GM23338 (cell line): Measurements from ENCODE around the gene VN1R5. TPM values are rescaled to one million over a fixed set of nuclear protein-coding genes. Genes with fewer than 3 reads are reported as not detected.

Experiments used
- ATAC-seq: fragments of 200-7000 bp; cut with Tn5 transposase; 3 replicates; pipeline ENCODE4 v1.9.1; 2020
- DNase-seq: peaks from one replicate; pipeline ENCODE4 v3.0.0-alpha.2; 2015; ENCODE audit warnings: low spot score
- H2AFZ ChIP-seq: fragments of 200-600 bp; sonication (generic); 2 replicates; pipeline ENCODE4 v1.8.0; 2016; ENCODE audit warnings: antibody characterized with exemption, mild to moderate bottlenecking, moderate library complexity
- H3F3A ChIP-seq: fragments of 200-600 bp; sonication (generic); replicated peaks from 2 replicates; pipeline ENCODE4 v1.8.0; 2017; ENCODE audit warnings: antibody characterized with exemption, mixed run types, low read depth
- H3K27ac ChIP-seq: fragments of 200-600 bp; sonication (generic); 2 replicates; pipeline ENCODE4 v1.6.1; 2016; ENCODE audit warnings: low read depth
- H3K27me3 ChIP-seq: fragments of 200-600 bp; sonication (generic); 2 replicates; pipeline ENCODE4 v1.8.0; 2016; ENCODE audit warnings: mild to moderate bottlenecking, mixed run types, moderate library complexity; ENCODE audit not compliant: insufficient read depth
- H3K36me3 ChIP-seq: fragments of 200-600 bp; sonication (generic); 2 replicates; pipeline ENCODE4 v1.8.0; 2016; ENCODE audit warnings: mild to moderate bottlenecking; ENCODE audit not compliant: insufficient read depth
- H3K4me1 ChIP-seq: fragments of 200-600 bp; sonication (generic); 2 replicates; pipeline ENCODE4 v1.8.0; 2016; ENCODE audit warnings: mild to moderate bottlenecking, moderate library complexity; ENCODE audit not compliant: insufficient read depth
- H3K4me2 ChIP-seq: fragments of 200-600 bp; sonication (generic); 2 replicates; pipeline ENCODE4 v1.7.1; 2017; ENCODE audit warnings: mixed run types
- H3K4me3 ChIP-seq: fragments of 200-600 bp; sonication (generic); 2 replicates; pipeline ENCODE4 v1.6.1; 2016; ENCODE audit warnings: mixed run types
- H3K79me2 ChIP-seq: fragments of 200-600 bp; sonication (generic); replicated peaks from 2 replicates; pipeline ENCODE4 v1.8.0; 2017; ENCODE audit warnings: mild to moderate bottlenecking; ENCODE audit not compliant: insufficient read depth
- H3K9me2 ChIP-seq: fragments of 200-600 bp; sonication (generic); 2 replicates; pipeline ENCODE4 v1.8.0; 2017; ENCODE audit not compliant: insufficient read depth
- H4K20me1 ChIP-seq: fragments of 200-600 bp; sonication (generic); replicated peaks from 2 replicates; pipeline ENCODE4 v1.8.0; 2017; ENCODE audit warnings: mild to moderate bottlenecking; ENCODE audit not compliant: insufficient read depth
- H3K27ac Mint-ChIP-seq: 2 replicates; pipeline ENCODE4 v1.8.0; 2020; ENCODE audit warnings: inconsistent platforms, mild to moderate bottlenecking, moderate library complexity, mixed read lengths
- H3K27me3 Mint-ChIP-seq: 3 replicates; pipeline ENCODE4 v1.8.0; 2022; ENCODE audit warnings: low read depth, mild to moderate bottlenecking, moderate library complexity, mixed read lengths, inconsistent platforms; ENCODE audit not compliant: insufficient read depth, poor library complexity
- H3K36me3 Mint-ChIP-seq: 3 replicates; pipeline ENCODE4 v1.8.0; 2021; ENCODE audit warnings: low read depth, mild to moderate bottlenecking, inconsistent platforms, moderate library complexity, mixed read lengths
- H3K4me1 Mint-ChIP-seq: 3 replicates; pipeline ENCODE4 v1.8.0; 2020; ENCODE audit warnings: mild to moderate bottlenecking, inconsistent platforms, mixed read lengths
- H3K4me3 Mint-ChIP-seq: 3 replicates; pipeline ENCODE4 v1.8.0; 2021; ENCODE audit warnings: moderate library complexity, mild to moderate bottlenecking, inconsistent platforms, mixed read lengths
- H3K9me3 Mint-ChIP-seq: 3 replicates; pipeline ENCODE4 v1.8.0; 2020; ENCODE audit warnings: moderate library complexity, mild to moderate bottlenecking, inconsistent platforms, mixed read lengths
- CREB1 ChIP-seq: fragments of 250-450 bp; sonication (Bioruptor Pico); IDR thresholded peaks from 2 replicates; pipeline ENCODE4 v1.5.0; 2020; ENCODE audit warnings: low read depth, mild to moderate bottlenecking, moderate library complexity
- JUNB ChIP-seq: IDR thresholded peaks from one replicate; pipeline ENCODE4 v1.6.1; 2016; ENCODE audit warnings: antibody characterized with exemption; ENCODE audit not compliant: unreplicated experiment
- NANOG ChIP-seq: IDR thresholded peaks from 2 replicates; pipeline ENCODE4 v1.6.1; 2016; ENCODE audit warnings: antibody characterized with exemption, borderline replicate concordance
- POLR2AphosphoS5 ChIP-seq: IDR thresholded peaks from 2 replicates; pipeline ENCODE4 v1.6.1; 2016; ENCODE audit warnings: antibody characterized with exemption, low read depth
- ZNF114 ChIP-seq: fragments of 250-450 bp; sonication (Bioruptor Pico); IDR thresholded peaks from 2 replicates; pipeline ENCODE4 v1.5.0; 2020; ENCODE audit warnings: mild to moderate bottlenecking, moderate library complexity
- ZNF331 ChIP-seq: fragments of 250-450 bp; sonication (Bioruptor Pico); IDR thresholded peaks from 2 replicates; pipeline ENCODE4 v1.5.0; 2020; ENCODE audit warnings: low read depth, mild to moderate bottlenecking, moderate library complexity
- ZNF462 ChIP-seq: fragments of 250-450 bp; sonication (Bioruptor Pico); IDR thresholded peaks from 2 replicates; pipeline ENCODE4 v1.5.0; 2020; ENCODE audit warnings: mild to moderate bottlenecking, moderate library complexity
- polyA plus RNA-seq: library from polyadenylated mRNA; unstranded; fragments of >200 nt; fragmentation: Nextera tagmentation; extraction: Ambion mirVana; gene quantifications from 2 replicates; pipeline ENCODE4 v1.2.1, GENCODE V29; 2016
- total RNA-seq: library from RNA; depleted of rRNA; stranded (reverse); fragments of >200 nt; shearing (Covaris generic); gene quantifications from 2 replicates; pipeline ENCODE4 v1.2.3, GENCODE V29; 2014
- TF ChIP-seq, protein P1 (sequence below): IDR thresholded peaks from 2 replicates; pipeline ENCODE4 v1.6.1; 2016; ENCODE audit warnings: antibody characterized with exemption
- TF ChIP-seq, protein P2 (sequence below): IDR thresholded peaks from one replicate; pipeline ENCODE4 v1.6.1; 2018; ENCODE audit warnings: antibody characterized with exemption; ENCODE audit not compliant: unreplicated experiment
- TF ChIP-seq, protein P3 (sequence below), 2 experiments: fragments of 200-600 bp in 1 of 2; sonication (generic) in 1 of 2; conservative IDR thresholded peaks; 2 replicates each; pipeline versions ENCODE4 v1.5.1 to v1.6.1; 2016 to 2017; ENCODE audit warnings: antibody characterized with exemption in 2 of 2, low read depth in 2 of 2, mild to moderate bottlenecking in 2 of 2, moderate library complexity in 1 of 2

VN1R5 gene
- total and polyA plus RNA-seq, 2 experiments from 2014 or later, result not detected

GRCh38 chr1:247281001-247281574, 25.2 kb downstream of the VN1R5 start (continued):
- TF ChIP-seq, protein P1, sequence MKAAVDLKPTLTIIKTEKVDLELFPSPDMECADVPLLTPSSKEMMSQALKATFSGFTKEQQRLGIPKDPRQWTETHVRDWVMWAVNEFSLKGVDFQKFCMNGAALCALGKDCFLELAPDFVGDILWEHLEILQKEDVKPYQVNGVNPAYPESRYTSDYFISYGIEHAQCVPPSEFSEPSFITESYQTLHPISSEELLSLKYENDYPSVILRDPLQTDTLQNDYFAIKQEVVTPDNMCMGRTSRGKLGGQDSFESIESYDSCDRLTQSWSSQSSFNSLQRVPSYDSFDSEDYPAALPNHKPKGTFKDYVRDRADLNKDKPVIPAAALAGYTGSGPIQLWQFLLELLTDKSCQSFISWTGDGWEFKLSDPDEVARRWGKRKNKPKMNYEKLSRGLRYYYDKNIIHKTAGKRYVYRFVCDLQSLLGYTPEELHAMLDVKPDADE, result no peak
- TF ChIP-seq ZNF114 (CRISPR knock-in tag) (no peak), NANOG (no peak), ZNF331 (CRISPR knock-in tag) (no peak), POLR2AphosphoS5 (no peak), JUNB (no peak)
- TF ChIP-seq, protein P2, sequence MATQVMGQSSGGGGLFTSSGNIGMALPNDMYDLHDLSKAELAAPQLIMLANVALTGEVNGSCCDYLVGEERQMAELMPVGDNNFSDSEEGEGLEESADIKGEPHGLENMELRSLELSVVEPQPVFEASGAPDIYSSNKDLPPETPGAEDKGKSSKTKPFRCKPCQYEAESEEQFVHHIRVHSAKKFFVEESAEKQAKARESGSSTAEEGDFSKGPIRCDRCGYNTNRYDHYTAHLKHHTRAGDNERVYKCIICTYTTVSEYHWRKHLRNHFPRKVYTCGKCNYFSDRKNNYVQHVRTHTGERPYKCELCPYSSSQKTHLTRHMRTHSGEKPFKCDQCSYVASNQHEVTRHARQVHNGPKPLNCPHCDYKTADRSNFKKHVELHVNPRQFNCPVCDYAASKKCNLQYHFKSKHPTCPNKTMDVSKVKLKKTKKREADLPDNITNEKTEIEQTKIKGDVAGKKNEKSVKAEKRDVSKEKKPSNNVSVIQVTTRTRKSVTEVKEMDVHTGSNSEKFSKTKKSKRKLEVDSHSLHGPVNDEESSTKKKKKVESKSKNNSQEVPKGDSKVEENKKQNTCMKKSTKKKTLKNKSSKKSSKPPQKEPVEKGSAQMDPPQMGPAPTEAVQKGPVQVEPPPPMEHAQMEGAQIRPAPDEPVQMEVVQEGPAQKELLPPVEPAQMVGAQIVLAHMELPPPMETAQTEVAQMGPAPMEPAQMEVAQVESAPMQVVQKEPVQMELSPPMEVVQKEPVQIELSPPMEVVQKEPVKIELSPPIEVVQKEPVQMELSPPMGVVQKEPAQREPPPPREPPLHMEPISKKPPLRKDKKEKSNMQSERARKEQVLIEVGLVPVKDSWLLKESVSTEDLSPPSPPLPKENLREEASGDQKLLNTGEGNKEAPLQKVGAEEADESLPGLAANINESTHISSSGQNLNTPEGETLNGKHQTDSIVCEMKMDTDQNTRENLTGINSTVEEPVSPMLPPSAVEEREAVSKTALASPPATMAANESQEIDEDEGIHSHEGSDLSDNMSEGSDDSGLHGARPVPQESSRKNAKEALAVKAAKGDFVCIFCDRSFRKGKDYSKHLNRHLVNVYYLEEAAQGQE, result no peak

- no peak overlapping the region for H3K4me2 ChIP-seq
- H3K9me2 ChIP-seq, result no peaks in the 10 kb centered on the region
- H3K4me3 ChIP-seq, result no peak overlapping the region
- peaks cover 26% of the 10 kb centered on the region for H3K36me3 Mint-ChIP-seq
- ATAC-seq, result no peak
- no peaks in the 10 kb centered on the region for H3K79me2 ChIP-seq
- H3K4me1 Mint-ChIP-seq, result peaks cover 19% of the 10 kb centered on the region
- no peaks in the 10 kb centered on the region for H4K20me1 ChIP-seq
- H3K27me3 Mint-ChIP-seq, result peaks cover 14% of the 10 kb centered on the region
- no peak overlapping the region for H3K27ac Mint-ChIP-seq
- no peak overlapping the region for H3K4me3 Mint-ChIP-seq
- no peak for DNase-seq
- H3K4me1 ChIP-seq, result peaks cover 13% of the 10 kb centered on the region; the same call in 1 of the 2 replicates
- no peaks in the 10 kb centered on the region for H3K36me3 ChIP-seq
- H3F3A ChIP-seq, result no peaks in the 10 kb centered on the region
- H3K27ac ChIP-seq, result no peak overlapping the region
- H3K9me3 Mint-ChIP-seq, result peaks cover 16% of the 10 kb centered on the region
- H2AFZ ChIP-seq, result no peak overlapping the region
- H3K27me3 ChIP-seq, result no peaks in the 10 kb centered on the region
- TF ChIP-seq, protein P3, sequence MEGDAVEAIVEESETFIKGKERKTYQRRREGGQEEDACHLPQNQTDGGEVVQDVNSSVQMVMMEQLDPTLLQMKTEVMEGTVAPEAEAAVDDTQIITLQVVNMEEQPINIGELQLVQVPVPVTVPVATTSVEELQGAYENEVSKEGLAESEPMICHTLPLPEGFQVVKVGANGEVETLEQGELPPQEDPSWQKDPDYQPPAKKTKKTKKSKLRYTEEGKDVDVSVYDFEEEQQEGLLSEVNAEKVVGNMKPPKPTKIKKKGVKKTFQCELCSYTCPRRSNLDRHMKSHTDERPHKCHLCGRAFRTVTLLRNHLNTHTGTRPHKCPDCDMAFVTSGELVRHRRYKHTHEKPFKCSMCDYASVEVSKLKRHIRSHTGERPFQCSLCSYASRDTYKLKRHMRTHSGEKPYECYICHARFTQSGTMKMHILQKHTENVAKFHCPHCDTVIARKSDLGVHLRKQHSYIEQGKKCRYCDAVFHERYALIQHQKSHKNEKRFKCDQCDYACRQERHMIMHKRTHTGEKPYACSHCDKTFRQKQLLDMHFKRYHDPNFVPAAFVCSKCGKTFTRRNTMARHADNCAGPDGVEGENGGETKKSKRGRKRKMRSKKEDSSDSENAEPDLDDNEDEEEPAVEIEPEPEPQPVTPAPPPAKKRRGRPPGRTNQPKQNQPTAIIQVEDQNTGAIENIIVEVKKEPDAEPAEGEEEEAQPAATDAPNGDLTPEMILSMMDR (conservative IDR thresholded peaks at IDR 0.05; ENCODE audit: low read depth in 2 of 2), result no peak
- TF ChIP-seq JUNB (no peak), ZNF331 (CRISPR knock-in tag) (no peak), CREB1 (no peak), ZNF462 (CRISPR knock-in tag) (no peak), POLR2AphosphoS5 (no peak), NANOG (no peak)
- TF ChIP-seq, protein P1, result no peak
These were observed 30.3 kb downstream of the VN1R5 start for GRCh38 chr1:247286134-247286670.
